GM06990 (cell line): Measurements from ENCODE around the gene STXBP4.

Experiments
- DNase-seq: peaks from one replicate; pipeline ENCODE4 v3.0.0-alpha.2; 2011; ENCODE audit not compliant: insufficient read length; ENCODE audit errors: extremely low read depth
- H3K27me3 ChIP-seq: replicated peaks from 2 replicates; pipeline ENCODE4 v1.6.0; 2011; ENCODE audit warnings: low read length; ENCODE audit not compliant: control insufficient read depth, insufficient read depth
- H3K36me3 ChIP-seq: 2 replicates; pipeline ENCODE4 v1.5.1; 2011; ENCODE audit warnings: low read length; ENCODE audit not compliant: control insufficient read depth, insufficient read depth
- H3K4me3 ChIP-seq: replicated peaks from 2 replicates; pipeline ENCODE4 v1.5.1; 2011; ENCODE audit warnings: low read depth, mild to moderate bottlenecking, control low read depth, low read length
- TF ChIP-seq, protein P1 (sequence below): IDR thresholded peaks from 2 replicates; pipeline ENCODE4 v1.5.1; 2011; ENCODE audit warnings: low read length, control low read depth, mild to moderate bottlenecking, inconsistent platforms; ENCODE audit not compliant: insufficient read depth, poor library complexity, severe bottlenecking

The STXBP4 gene

DNA sequence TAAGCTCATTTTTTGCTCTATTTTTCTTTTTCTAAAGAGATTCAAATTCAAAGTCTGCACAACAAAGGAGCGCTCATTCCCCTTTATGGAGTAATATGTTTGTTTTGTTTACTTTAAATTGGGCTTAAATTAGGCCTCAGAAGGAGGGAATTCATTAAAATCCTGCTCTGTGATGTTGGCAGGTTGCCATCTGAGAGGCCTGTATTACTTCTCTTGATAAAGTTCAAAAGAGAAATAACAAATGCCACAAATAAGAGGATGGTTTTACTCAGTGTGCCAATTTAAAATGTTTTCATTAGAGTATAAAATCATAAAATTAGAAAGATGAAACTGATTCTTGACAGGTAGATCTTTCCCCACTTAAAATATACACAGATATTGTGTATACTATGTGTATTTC is 241.7 kb downstream of the STXBP4 start:
- no peak overlapping the region for H3K4me3 ChIP-seq
- H3K36me3 ChIP-seq, result no peaks in the 10 kb centered on the region
- no peaks in the 10 kb centered on the region for H3K27me3 ChIP-seq
- DNase-seq, result no peak
- TF ChIP-seq, protein P1, sequence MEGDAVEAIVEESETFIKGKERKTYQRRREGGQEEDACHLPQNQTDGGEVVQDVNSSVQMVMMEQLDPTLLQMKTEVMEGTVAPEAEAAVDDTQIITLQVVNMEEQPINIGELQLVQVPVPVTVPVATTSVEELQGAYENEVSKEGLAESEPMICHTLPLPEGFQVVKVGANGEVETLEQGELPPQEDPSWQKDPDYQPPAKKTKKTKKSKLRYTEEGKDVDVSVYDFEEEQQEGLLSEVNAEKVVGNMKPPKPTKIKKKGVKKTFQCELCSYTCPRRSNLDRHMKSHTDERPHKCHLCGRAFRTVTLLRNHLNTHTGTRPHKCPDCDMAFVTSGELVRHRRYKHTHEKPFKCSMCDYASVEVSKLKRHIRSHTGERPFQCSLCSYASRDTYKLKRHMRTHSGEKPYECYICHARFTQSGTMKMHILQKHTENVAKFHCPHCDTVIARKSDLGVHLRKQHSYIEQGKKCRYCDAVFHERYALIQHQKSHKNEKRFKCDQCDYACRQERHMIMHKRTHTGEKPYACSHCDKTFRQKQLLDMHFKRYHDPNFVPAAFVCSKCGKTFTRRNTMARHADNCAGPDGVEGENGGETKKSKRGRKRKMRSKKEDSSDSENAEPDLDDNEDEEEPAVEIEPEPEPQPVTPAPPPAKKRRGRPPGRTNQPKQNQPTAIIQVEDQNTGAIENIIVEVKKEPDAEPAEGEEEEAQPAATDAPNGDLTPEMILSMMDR, result no peak

DNA sequence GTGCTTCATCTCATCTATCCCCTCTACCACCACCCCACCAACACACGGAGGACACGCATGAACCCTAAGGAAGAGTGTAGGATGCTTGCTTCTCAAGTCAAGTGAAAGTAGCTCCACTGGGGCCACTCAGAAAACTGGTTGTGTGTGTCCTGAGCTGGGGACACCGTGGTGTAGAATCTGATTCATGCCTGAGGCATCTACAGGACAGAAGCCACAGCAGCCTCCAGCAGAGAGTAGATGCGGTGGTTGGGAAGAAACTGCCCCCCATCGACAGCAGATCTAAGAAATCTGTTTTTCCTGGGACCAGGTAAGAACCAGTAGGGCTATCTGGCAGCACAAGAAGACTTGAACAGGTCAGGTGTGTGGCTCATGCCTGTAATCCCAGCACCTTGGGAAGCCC is 244.3 kb downstream of the STXBP4 start:
- Histone ChIP-seq H3K36me3 (no peaks in the 10 kb centered on the region), H3K27me3 (no peaks in the 10 kb centered on the region), H3K4me3 (no peak overlapping the region)
- TF ChIP-seq, protein P1, result no peak
- DNase-seq, result no peak

DNA sequence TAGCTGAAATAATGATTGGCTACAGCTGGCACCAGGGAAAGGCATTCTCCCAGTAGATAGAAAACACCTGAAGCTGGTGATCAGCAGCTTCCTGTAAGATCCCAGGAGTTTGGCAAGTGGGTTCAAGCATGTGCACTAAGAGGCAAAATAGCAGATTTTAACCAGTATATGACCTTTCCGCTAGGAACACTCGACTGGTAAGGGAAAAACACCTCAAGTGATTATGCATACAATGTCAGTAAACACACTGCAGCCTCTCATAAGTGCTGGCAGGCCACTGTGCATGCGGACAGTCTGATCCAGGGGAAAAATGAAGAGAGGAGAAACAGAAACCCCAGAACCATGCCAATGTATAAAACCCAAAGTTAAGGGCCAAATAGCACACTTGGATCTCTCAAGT is 247.1 kb downstream of the STXBP4 start:
- Histone ChIP-seq H3K4me3 (no peak overlapping the region), H3K36me3 (no peaks in the 10 kb centered on the region), H3K27me3 (0 out of 2 replicates have a peak, but pooled peaks cover 1% of the 10 kb centered on the region)
- TF ChIP-seq, protein P1, result no peak
- no peak for DNase-seq

DNA sequence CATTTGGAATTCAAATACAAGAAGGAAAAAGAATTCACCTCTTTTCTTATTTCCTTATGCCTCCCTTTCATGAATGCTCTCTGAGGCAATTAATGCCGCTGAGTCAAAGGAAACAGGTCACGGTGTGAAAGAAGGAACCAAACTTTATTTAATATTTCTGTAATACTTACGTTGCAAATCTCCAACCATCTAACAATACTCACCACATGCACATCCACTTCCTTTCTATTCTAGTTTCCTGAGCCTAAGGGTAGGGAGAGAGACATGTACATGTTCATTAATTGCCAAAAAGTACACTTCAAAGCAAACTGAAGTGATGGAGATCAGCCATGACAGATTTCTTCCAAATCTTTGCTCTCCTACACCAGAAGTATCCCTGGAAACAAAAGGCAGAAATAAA is 248.3 kb downstream of the STXBP4 start:
- Histone ChIP-seq H3K27me3 (0 out of 2 replicates have a peak, but pooled peaks cover 1% of the 10 kb centered on the region), H3K36me3 (no peaks in the 10 kb centered on the region), H3K4me3 (no peak overlapping the region)
- DNase-seq, result no peak
- TF ChIP-seq, protein P1, result no peak

DNA sequence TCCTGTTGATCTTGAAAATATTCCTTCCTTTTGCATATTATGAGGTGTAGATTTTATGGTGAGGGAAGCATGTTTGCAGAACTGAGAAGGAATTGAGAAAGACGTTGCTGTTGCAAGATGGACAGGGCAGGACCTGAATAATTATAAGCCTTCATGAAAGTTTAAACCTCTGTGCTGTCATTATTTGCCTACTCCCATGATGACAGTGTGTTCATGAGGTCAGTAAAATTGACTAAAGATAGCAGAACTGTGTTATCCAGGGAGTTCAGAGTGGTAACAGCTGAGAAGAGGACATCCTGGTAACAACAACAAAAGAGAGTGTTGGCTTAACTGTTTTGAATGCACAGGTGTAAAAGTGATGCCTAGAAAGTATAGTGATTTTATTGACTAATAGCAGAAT is 250.9 kb downstream of the STXBP4 start:
- TF ChIP-seq, protein P1, result no peak
- 0 out of 2 replicates have a peak, but pooled peaks cover 1% of the 10 kb centered on the region for H3K27me3 ChIP-seq
- no peak for DNase-seq
- no peaks in the 10 kb centered on the region for H3K36me3 ChIP-seq
- H3K4me3 ChIP-seq, result no peak overlapping the region

DNA sequence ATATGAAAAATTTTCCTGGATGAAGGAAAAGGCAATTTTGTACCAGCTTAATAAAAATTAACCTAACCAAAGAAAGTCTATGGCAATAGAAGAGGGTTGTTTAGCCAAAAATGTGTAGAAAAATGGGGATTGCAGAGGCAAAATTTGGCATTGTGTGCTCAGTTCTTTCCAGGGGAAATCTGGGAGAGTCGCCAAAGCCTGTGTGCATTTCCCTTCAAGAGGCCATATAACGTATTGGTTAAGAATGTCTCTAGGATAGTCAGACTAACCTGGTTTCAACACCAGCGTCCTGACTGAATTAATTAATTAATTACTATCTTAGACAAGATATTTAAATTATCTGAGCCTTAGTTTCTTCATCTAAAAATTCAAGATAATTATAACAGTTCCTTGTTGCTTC is 251.4 kb downstream of the STXBP4 start:
- Histone ChIP-seq H3K36me3 (no peaks in the 10 kb centered on the region), H3K27me3 (0 out of 2 replicates have a peak, but pooled peaks cover 1% of the 10 kb centered on the region), H3K4me3 (no peak overlapping the region)
- TF ChIP-seq, protein P1, result no peak
- no peak for DNase-seq
